Activated CD4-positive, alpha-beta memory T cell treated with anti-CD3 and anti-CD28 coated beads, Interleukin-2, amount 10 ng/mL, durations not matched to agents 7 days and 5 days (primary cell): ENCODE results near the gene GCHFR. TPM values are rescaled to one million over a fixed set of nuclear protein-coding genes. Genes with fewer than 3 reads are reported as not detected.

ENCODE experiments used
- CTCF ChIA-PET: fragments of 350-600 bp; sonication (Branson Sonifier 250); formaldehyde crosslinking; loops from one replicate; lab custom pipeline; 2021; ENCODE audit warnings: antibody characterized with exemption, inconsistent platforms; lab: Charles Lee
- POLR2A ChIA-PET: fragments of 350-600 bp; sonication (Branson Sonifier 250); formaldehyde crosslinking; loops from one replicate; lab custom pipeline; 2021; ENCODE audit warnings: antibody characterized with exemption; lab: Charles Lee
- DNase-seq: peaks from one replicate; pipeline ENCODE4 v3.0.0-alpha.2; 2020
- H3K27ac Mint-ChIP-seq: one replicate; pipeline ENCODE4 v1.8.0; 2021; ENCODE audit warnings: mild to moderate bottlenecking, mixed read lengths
- H3K27me3 Mint-ChIP-seq: one replicate; pipeline ENCODE4 v1.8.0; 2021; ENCODE audit warnings: mixed read lengths
- H3K36me3 Mint-ChIP-seq: one replicate; pipeline ENCODE4 v1.8.0; 2021; ENCODE audit warnings: low read depth, mixed read lengths
- H3K4me1 Mint-ChIP-seq: one replicate; pipeline ENCODE4 v1.8.0; 2021; ENCODE audit warnings: mixed read lengths
- H3K4me3 Mint-ChIP-seq: one replicate; pipeline ENCODE4 v1.8.0; 2021; ENCODE audit warnings: mild to moderate bottlenecking, mixed read lengths
- H3K9me3 Mint-ChIP-seq: one replicate; pipeline ENCODE4 v1.8.0; 2021; ENCODE audit warnings: mixed read lengths
- total RNA-seq, 2 experiments: library from RNA; stranded (reverse); gene quantifications; one replicate each; pipeline ENCODE4 v1.2.3, GENCODE V29; 2021

The GCHFR gene
- total RNA-seq, 2 experiments from 2014 or later = 39.4 to 39.6 TPM

- POLR2A ChIA-PET = interaction anchor here (0.8 to 2.0 kb wide), 3 partner anchors 10 to 13 kb away, joined by 3 to 14 read pairs (median 5); partner anchors contain the start of gene GCHFR
- Mint-ChIP-seq H3K4me1 (peaks cover 31% of the 10 kb centered on the region), H3K9me3 (no peaks in the 10 kb centered on the region), H3K36me3 (peaks cover 26% of the 10 kb centered on the region), H3K27ac (peak overlapping the region; percentile 95), H3K4me3 (peak overlapping the region; percentile 88), H3K27me3 (no peaks in the 10 kb centered on the region)
- CTCF ChIA-PET = interaction anchor here (1.0 to 1.2 kb wide), 2 partner anchors 11 to 23 kb away, joined by 3 to 6 read pairs; no protein-coding TSS in a partner anchor
- no peak for DNase-seq
These were observed 8.1 kb upstream of the GCHFR start for GRCh38 chr15:40755812-40756208.

- POLR2A ChIA-PET = interaction anchor here (0.6 to 2.0 kb wide), 5 partner anchors 8 to 576 kb away, joined by 3 to 14 read pairs (median 5); partner anchors contain the start of genes DNAJC17, GCHFR, NUSAP1 and OIP5
- Mint-ChIP-seq H3K36me3 (peaks cover 15% of the 10 kb centered on the region), H3K4me1 (peaks cover 26% of the 10 kb centered on the region), H3K4me3 (no peak overlapping the region), H3K27me3 (no peaks in the 10 kb centered on the region), H3K27ac (no peak overlapping the region), H3K9me3 (no peaks in the 10 kb centered on the region)
- no peak for DNase-seq
- CTCF ChIA-PET = interaction anchor here (1.0 to 1.4 kb wide), 3 partner anchors 10 to 22 kb away, joined by 3 to 6 read pairs (median 3); no protein-coding TSS in a partner anchor
These were observed 6.9 kb upstream of the GCHFR start for GRCh38 chr15:40756938-40757337.

- DNase-seq = no peak
- H3K27me3 Mint-ChIP-seq = no peaks in the 10 kb centered on the region
- H3K4me3 Mint-ChIP-seq = no peak overlapping the region
- peaks cover 27% of the 10 kb centered on the region for H3K4me1 Mint-ChIP-seq
- no peak overlapping the region for H3K27ac Mint-ChIP-seq
- ChIA-PET CTCF (no interaction called here), POLR2A (no interaction called here)
- no peaks in the 10 kb centered on the region for H3K36me3 Mint-ChIP-seq
- no peaks in the 10 kb centered on the region for H3K9me3 Mint-ChIP-seq
These were observed 3.9 kb upstream of the GCHFR start for GRCh38 chr15:40759961-40760360.

GRCh38 chr15:40762919-40763800 is 708 bp upstream of the GCHFR start:
- POLR2A ChIA-PET = interaction anchor here (1.1 to 4.9 kb wide), 13 partner anchors 8 to 194 kb away, joined by 3 to 36 read pairs (median 5); partner anchors contain the start of genes RAD51, RMDN3 and RPUSD2
- H3K4me3 Mint-ChIP-seq = peak overlapping the region; percentile 76

GRCh38 chr15:40764629-40765103 is 798 bp downstream of the GCHFR start:
- peaks cover 50% of the 10 kb centered on the region for H3K4me1 Mint-ChIP-seq
- H3K27me3 Mint-ChIP-seq = no peaks in the 10 kb centered on the region
- no peak for DNase-seq
- H3K36me3 Mint-ChIP-seq = peaks cover 7% of the 10 kb centered on the region
- CTCF ChIA-PET = interaction anchor here (1.1 to 2.8 kb wide), 9 partner anchors 13 to 131 kb away, joined by 3 to 10 read pairs (median 7); partner anchors contain the start of genes DNAJC17 and ZFYVE19
- H3K9me3 Mint-ChIP-seq = no peaks in the 10 kb centered on the region
- POLR2A ChIA-PET = interaction anchor here (0.5 to 4.9 kb wide), 17 partner anchors 8 to 195 kb away, joined by 3 to 36 read pairs (median 6); partner anchors contain the start of genes RAD51, RMDN3 and RPUSD2
- peak overlapping the region; percentile 76 for H3K4me3 Mint-ChIP-seq
- H3K27ac Mint-ChIP-seq = peak overlapping the region; percentile 83

More at GRCh38 chr15:40762919-40763800, 708 bp upstream of the GCHFR start:
- peak overlapping the region; percentile 83 for H3K27ac Mint-ChIP-seq
- CTCF ChIA-PET = interaction anchor here (0.8 to 2.0 kb wide), 6 partner anchors 11 to 174 kb away, joined by 3 to 10 read pairs (median 5); partner anchors contain the start of genes DNAJC17 and ZFYVE19
- DNase-seq = peak; percentile 42
- H3K36me3 Mint-ChIP-seq = peaks cover under 1% of the 10 kb centered on the region
- peaks cover 35% of the 10 kb centered on the region for H3K4me1 Mint-ChIP-seq
- H3K27me3 Mint-ChIP-seq = no peaks in the 10 kb centered on the region
- no peaks in the 10 kb centered on the region for H3K9me3 Mint-ChIP-seq

GRCh38 chr15:40766194-40766815 is 2.4 kb downstream of the GCHFR start:
- Mint-ChIP-seq H3K4me1 (peaks cover 56% of the 10 kb centered on the region), H3K9me3 (no peaks in the 10 kb centered on the region), H3K27me3 (no peaks in the 10 kb centered on the region), H3K36me3 (peaks cover 13% of the 10 kb centered on the region), H3K4me3 (peak overlapping the region; percentile 2), H3K27ac (no peak overlapping the region)
- DNase-seq = no peak
- POLR2A ChIA-PET = interaction anchor here (0.7 to 4.9 kb wide), 8 partner anchors 10 to 82 kb away, joined by 3 to 36 read pairs (median 12); partner anchors contain the start of gene RAD51
- CTCF ChIA-PET = interaction anchor here (2.3 to 2.8 kb wide), 2 partner anchors 11 to 20 kb away, joined by 7 to 10 read pairs; no protein-coding TSS in a partner anchor

- H3K9me3 Mint-ChIP-seq = no peaks in the 10 kb centered on the region
- ChIA-PET CTCF (interaction anchor here (1.2 to 2.3 kb wide), 2 partner anchors 10 to 19 kb away, joined by 3 to 7 read pairs; no protein-coding TSS in a partner anchor), POLR2A (interaction anchor here (1.7 to 4.9 kb wide), 5 partner anchors 10 to 72 kb away, joined by 4 to 36 read pairs (median 14); partner anchors contain the start of gene RAD51)
- peaks cover 56% of the 10 kb centered on the region for H3K4me1 Mint-ChIP-seq
- H3K27me3 Mint-ChIP-seq = no peaks in the 10 kb centered on the region
- no peak overlapping the region for H3K27ac Mint-ChIP-seq
- H3K36me3 Mint-ChIP-seq = peaks cover 13% of the 10 kb centered on the region
- no peak for DNase-seq
- no peak overlapping the region for H3K4me3 Mint-ChIP-seq
These were observed 3.3 kb downstream of the GCHFR start for GRCh38 chr15:40766906-40767837.

- H3K4me3 Mint-ChIP-seq = no peak overlapping the region
- no peaks in the 10 kb centered on the region for H3K9me3 Mint-ChIP-seq
These were observed 4.1 kb downstream of the GCHFR start for GRCh38 chr15:40767838-40768500.

GRCh38 chr15:40768521-40769273 is 4.8 kb downstream of the GCHFR start:
- H3K27ac Mint-ChIP-seq = peak overlapping the region; percentile 62
- CTCF ChIA-PET = interaction anchor here (1.0 kb wide), 1 partner anchor 10 kb away, joined by 3 read pairs; no protein-coding TSS in a partner anchor
- peaks cover 13% of the 10 kb centered on the region for H3K36me3 Mint-ChIP-seq
- POLR2A ChIA-PET = interaction anchor here (0.6 to 3.0 kb wide), 6 partner anchors 11 to 131 kb away, joined by 3 to 11 read pairs (median 4); partner anchors contain the start of gene RAD51
- H3K4me1 Mint-ChIP-seq = peaks cover 44% of the 10 kb centered on the region
- H3K4me3 Mint-ChIP-seq = no peak overlapping the region
- no peak for DNase-seq
- H3K27me3 Mint-ChIP-seq = no peaks in the 10 kb centered on the region
- H3K9me3 Mint-ChIP-seq = no peaks in the 10 kb centered on the region

More at GRCh38 chr15:40767838-40768500, 4.1 kb downstream of the GCHFR start:
- CTCF ChIA-PET = interaction anchor here (1.0 to 1.2 kb wide), 2 partner anchors 11 to 18 kb away, joined by 3 read pairs; no protein-coding TSS in a partner anchor
- no peak for DNase-seq
- H3K27me3 Mint-ChIP-seq = no peaks in the 10 kb centered on the region
- H3K4me1 Mint-ChIP-seq = peaks cover 51% of the 10 kb centered on the region
- POLR2A ChIA-PET = interaction anchor here (1.1 to 3.0 kb wide), 6 partner anchors 10 to 73 kb away, joined by 3 to 11 read pairs (median 5); partner anchors contain the start of gene RAD51
- no peak overlapping the region for H3K27ac Mint-ChIP-seq
- peaks cover 13% of the 10 kb centered on the region for H3K36me3 Mint-ChIP-seq
